SU-DHL-6 (cell line): ENCODE data around the gene SLC23A2.

ENCODE experiments used
- CTCF ChIP-seq: fragments of 200-600 bp; sonication (generic); IDR thresholded peaks from one replicate; pipeline ENCODE4 v1.5.1; 2017; ENCODE audit warnings: antibody characterized with exemption, mild to moderate bottlenecking, low read length, moderate library complexity; ENCODE audit not compliant: insufficient read depth, poor library complexity, severe bottlenecking
- EZH2phosphoT487 ChIP-seq: fragments of 200-600 bp; sonication (generic), shearing (Covaris generic); conservative IDR thresholded peaks from 2 replicates; pipeline ENCODE4 v1.6.1; 2018; ENCODE audit warnings: mild to moderate bottlenecking, antibody characterized with exemption, low read length, moderate library complexity, mixed read lengths

DNA sequence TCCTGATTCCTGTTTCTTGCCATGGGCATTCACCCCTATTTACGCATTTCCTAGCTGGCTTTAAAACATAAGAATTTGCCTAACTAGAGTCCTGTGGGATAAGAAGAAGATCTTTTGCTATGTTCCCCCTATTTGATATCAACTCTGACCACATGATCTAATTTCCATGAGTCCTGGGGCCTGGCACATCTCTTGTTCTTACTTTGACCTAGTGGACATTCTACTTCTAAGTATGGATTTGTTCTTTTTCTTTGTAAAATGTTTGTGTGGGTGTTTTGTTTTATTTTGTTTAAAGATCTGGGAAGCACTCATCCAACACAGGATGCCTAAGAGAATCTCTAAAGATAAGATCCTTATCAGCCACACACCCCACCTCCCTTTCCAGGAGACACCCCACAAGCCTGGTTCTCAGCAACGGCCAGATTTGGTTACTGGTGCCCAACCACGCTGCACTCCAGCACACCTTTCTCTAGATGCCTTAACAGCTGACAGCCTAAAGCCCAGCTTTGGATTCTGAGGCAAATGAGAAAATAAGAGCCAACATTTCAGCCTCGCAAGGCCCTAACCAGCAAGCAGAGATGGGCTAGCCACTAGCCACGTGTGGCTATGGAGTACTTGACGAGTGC, 74.7 kb downstream of the SLC23A2 start:
- TF ChIP-seq CTCF (no peak), EZH2phosphoT487 (no peak)
